GM19395 (cell line): Measurements from ENCODE around the gene ADGRD1.

ENCODE experiments used
- ATAC-seq: cut with Tn5 transposase; IDR thresholded peaks from one replicate; pipeline ENCODE4 v1.9.1; 2021; ENCODE audit warnings: mild to moderate bottlenecking, moderate library complexity; ENCODE audit not compliant: unreplicated experiment

The ADGRD1 gene

DNA sequence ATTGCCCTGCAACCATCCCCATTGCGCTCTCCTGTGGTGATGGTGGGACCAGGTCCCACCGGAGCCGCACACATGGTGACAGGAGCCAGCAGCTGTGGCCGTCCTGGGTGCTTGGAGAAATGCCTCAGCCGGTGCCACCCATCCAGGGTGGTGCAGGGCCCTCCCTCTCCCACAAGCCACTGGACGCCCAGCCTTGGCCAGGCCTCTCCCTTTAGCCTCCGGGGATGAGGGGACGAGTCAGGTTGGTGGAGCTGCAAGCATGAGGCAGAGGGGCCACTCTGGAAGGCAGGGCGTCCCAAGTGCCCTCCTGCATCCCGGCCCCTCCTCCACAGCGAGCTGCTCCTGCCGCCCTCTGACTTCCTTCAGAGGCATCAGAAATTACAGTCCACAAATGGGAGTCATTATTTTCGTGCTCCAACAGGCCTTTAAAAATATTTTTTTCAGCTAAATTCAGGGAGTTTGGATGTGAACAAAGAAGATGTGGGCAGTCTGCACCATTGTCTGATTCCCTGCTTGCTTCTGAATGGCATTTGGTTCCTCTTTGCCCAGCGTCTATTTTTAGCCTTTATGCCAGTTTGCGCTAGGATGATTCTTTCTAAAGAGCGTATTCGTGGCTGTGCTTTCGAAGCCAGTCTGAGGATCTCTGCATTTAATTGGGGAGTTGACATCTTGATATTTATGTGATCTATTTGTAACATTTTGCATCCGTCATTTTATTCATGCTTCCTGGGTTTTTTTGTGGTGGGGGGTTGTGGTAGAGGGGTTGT, 189.4 kb downstream of the ADGRD1 start:
- no peak for ATAC-seq

- no peak for ATAC-seq
These were observed 192.5 kb downstream of the ADGRD1 start for GRCh38 chr12:131146173-131146675.

DNA sequence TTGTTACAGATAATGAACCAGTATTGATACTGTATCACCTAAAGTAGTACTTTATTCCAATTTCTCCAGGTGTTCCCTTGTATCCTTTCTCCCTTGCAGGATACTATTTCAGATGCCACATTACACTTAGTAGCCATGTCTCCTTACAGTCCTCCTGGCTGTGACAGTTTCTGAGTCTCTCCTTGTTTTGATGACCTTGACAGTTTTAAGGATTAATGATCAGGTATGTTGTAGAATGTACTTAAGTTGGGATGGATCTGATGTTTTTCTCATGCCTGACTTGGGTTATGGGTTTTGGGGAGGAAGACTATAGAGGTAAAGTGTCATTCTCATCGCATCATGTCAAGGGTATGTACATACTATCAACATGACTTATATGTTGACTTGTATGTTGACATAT, 193.6 kb downstream of the ADGRD1 start:
- no peak for ATAC-seq

DNA sequence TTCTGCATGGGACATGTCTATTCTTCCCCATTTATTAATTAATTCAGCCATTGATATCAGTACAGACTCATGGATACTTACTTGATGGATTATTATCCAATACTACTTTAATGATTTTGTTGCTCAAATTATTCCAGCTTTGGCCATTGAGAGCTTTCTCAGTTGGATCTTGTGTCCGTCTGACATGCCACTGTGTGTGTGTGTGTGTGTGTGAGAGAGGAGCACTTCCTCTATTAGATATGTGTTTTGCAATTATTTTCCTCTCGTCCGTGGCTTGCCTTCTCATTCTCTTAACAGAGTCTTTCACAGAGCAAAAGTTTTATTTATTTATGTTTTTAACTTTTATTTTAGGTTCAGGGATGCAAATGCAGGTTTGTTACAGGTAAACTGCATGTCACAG, 194.2 kb downstream of the ADGRD1 start:
- no peak for ATAC-seq

- no peak for ATAC-seq
These were observed 198.0 kb downstream of the ADGRD1 start for GRCh38 chr12:131151558-131152345.

DNA sequence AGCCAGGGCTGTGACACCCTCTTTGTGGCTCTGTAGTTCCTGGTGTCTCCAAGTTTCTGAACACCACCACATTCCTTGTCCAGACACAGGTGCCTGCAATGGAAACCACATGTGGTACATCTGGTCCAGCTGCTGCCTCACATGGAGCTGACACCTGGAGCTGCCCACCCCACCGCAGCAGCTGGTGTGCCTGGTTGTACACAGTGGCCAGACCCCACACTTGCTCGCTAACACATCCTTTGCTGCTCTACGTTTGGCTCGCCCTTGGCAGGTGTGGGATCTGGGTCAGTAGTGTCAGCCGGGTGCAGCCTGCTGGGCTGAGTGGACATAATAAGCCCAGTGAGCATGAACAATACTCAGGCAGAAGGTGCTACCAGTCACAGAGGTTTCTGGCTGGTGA, 198.9 kb downstream of the ADGRD1 start:
- no peak for ATAC-seq

DNA sequence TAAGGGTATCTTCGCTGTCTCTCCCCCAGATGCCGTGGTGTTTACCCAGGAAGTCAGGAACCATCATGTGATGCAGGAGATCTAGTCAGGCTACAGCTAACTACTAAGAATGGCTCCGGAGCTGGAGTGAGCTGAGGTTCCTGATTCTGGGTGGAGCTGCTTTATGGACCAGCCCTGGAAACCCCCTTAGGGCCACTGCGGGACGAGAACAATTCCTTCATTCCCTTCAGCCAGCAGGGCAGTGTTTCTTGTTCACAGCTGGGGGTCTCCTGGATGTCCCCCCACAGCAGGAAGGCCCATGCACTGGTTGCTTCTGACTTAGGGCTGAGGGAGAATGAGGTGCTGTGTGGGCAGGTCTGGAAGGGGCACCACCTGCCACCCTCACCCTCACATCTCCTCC, 199.3 kb downstream of the ADGRD1 start:
- no peak for ATAC-seq

- ATAC-seq, result no peak
These were observed 200.2 kb downstream of the ADGRD1 start for GRCh38 chr12:131153956-131154355.

DNA sequence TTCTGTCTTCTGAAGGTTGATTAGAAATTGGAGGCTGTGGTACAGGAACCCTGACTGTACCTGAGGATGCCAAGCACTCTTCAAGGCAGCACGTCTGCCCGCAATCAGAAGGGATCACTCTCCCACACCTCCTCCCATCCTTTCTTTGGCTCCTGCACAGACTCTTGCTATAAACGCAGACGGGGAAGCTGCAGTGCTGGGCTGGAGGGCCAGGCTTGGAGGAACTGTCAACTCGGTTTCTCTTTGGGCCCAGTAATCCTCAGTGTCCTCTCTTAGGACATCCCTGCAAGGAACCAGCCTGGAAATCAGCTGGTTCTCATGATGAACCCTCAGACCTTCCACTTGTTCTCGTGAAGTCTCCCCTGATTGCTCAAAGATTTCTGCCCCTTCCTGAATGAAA, 201.4 kb downstream of the ADGRD1 start:
- ATAC-seq, result no peak

GRCh38 chr12:131157743-131158142, 204.0 kb downstream of the ADGRD1 start:
- no peak for ATAC-seq

DNA sequence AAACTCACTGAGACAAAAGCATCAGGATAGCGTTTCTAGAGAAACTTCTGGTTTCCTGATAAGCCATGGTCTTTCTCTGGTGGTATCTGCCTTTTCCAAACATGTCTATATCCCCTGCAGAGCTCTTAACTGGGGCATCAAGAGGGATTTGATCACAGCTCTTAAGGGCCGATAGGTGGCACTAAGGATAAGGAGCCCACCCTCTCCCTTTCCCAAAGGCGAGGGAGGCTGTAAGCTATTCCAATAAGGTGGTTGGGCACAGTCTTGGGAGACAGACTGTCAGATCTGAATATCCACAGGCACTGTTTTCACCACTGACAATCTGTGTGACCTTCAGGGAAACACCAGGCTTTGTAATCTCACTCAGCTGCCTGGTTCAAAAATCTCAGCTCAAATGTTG, 206.0 kb downstream of the ADGRD1 start:
- ATAC-seq, result no peak

GRCh38 chr12:131162113-131162512, 208.4 kb downstream of the ADGRD1 start:
- ATAC-seq, result no peak

DNA sequence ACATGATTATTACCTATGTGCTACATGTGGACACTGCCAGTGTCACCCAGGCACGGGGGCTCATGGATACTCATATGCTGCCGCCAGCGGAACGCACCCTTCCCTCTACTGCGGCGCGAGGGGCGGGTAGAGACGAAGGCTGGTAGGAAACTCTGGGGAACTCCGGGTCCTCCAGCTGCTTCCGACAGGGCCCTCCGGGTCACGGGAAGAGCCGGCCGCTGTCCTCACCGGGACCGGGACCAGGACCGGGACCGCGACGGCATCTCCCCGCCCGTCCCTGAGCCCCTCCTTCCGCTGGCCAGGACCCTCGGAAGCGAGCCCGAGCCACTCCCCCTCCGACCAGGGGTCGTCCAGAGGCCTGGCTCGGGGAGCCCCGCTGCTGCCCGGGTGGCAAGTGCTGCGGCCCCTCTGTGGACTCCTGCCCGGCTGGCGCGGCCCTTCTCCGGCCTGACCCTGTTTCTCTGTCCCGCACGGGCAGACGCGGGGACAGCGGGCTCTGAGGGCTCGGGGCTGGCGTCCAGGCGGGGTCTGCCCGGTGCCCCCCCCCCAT, 209.6 kb downstream of the ADGRD1 start:
- no peak for ATAC-seq

GRCh38 chr12:131164096-131164872, 210.6 kb downstream of the ADGRD1 start:
- ATAC-seq, result no peak

GRCh38 chr12:131166717-131167116, 213.0 kb downstream of the ADGRD1 start:
- ATAC-seq, result no peak

DNA sequence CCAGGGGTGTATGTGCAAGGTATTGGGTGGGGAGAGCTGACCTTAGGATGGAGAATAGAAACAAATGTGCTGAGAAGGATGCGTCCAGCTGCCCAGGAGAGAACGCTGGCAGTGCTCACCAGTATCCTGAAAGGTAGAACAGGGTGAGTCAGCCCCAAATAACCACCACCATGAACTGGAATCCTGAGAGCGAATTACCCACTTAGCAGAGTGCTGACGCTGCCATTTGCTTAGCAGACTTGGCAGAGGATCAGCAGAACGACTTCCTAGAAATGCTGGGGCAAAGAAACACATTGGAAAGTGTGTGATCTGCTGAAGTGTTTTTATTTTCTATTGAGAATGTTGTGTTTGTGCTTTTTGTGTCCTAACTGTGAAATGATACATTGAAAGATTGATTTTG, 213.6 kb downstream of the ADGRD1 start:
- ATAC-seq, result no peak

DNA sequence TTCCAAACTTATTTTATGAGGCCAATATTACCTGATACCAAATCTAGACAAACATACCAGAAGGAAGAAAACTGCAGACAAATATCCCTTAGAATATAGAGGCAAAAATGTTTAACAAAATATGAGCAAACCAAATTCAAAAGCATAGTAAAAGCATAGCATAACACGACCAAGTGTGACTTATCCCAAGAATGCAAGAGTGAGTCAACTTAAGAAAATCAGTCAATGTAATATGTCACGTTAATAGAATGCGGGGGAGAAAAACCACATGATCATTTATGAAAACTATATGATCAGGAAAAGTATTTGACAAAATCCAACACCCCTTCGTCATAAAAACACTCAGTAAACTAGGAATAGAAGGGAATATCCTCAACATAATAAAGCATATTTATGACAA, 217.3 kb downstream of the ADGRD1 start:
- no peak for ATAC-seq

DNA sequence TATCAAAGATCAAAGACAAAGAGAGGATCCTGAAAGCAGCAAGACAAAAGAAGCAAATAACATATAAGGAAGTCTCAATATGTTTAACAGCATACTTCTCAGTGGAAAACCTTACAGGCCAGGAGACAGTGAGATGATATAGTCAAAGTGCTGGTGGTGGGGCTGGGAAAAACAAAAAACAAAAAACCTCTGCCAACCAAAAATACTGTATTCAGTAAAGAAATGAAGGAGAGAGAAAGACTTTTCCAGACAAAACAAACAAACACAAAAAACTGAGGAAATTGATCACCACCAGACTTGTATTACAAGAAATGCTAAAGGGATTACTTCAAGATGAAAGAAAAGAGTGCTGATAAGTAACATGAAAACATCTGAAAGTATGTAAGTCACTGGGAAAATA, 221.2 kb downstream of the ADGRD1 start:
- no peak for ATAC-seq

DNA sequence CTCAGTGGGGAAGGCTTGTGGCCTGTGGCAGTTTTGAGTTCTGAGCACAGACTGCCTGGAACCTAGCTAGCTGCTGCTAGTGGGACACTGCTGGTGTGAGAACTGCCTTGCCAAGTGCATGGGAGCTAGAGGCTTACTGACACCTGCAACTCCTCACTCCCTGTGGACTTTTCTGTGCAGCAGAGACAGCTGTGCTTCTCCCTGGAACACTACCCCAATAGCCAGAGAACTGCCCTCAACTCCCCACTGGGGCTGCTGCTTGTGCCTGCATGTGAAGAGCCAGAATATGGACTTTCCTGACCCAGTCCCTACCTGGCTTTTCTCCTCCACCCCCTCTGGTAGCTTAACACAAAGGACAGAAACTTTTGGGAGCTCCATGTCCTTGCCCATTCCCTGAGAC, 222.6 kb downstream of the ADGRD1 start:
- ATAC-seq, result no peak

DNA sequence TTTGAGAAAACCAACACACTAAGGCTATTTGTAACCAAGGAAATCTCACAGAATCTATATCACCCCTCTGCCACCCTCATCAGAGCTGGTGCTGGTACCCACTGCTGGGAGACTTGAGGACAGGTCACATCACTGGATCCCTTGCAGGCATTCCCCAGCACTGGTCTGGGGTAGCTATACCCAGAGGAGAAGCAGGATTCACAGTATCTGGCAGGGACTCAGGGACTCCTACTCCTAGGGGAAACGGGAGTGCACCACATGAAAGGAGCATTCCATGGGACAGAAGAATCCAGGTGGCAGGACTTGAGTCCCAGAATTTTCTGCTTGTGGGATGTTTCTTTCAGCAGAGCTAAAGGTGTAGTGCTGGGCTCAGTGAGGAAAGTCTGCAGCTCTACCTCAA, 223.2 kb downstream of the ADGRD1 start:
- ATAC-seq, result no peak

- no peak for ATAC-seq
These were observed 223.9 kb downstream of the ADGRD1 start for GRCh38 chr12:131177599-131177998.
